ENCODE data around the gene ZNF771.

ZNF771 gene

DNA sequence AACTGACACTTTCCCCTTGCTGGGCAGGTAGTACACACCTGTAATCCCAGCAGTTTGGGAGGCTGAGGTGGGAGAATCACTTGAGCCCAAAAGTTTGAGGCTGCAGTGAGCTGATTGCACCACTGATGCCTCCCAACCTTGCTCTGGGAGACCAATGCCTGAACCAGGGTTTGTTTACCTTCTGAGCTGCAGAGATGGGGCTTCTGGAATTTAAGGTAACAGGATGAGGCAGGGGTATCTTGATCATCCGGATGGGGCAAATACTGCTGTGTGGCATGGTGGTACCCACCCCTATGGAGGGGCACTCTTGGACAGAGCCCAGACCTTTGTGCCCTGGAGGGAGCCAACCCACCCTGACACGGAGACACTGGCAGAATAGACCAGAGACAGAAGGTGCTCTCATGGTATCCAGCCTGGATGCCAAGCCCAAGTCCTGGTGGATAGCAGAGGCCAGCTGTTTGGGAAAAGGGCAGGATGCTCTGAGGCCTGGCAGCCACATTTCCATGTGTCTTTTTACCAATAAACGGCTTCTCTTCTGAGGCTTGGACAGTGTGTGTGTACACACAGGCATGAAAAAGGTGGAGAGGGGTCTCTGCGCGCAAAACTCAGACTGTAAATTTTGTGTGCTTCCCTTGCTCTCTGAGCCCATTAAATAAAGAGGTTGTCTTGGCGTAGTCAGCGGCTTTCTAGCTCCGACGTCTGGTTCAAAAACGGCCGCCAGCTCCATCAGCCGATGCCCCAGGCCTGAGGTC lies 7.8 kb upstream of the ZNF771 start:
- DNase-seq, result no peak

DNA sequence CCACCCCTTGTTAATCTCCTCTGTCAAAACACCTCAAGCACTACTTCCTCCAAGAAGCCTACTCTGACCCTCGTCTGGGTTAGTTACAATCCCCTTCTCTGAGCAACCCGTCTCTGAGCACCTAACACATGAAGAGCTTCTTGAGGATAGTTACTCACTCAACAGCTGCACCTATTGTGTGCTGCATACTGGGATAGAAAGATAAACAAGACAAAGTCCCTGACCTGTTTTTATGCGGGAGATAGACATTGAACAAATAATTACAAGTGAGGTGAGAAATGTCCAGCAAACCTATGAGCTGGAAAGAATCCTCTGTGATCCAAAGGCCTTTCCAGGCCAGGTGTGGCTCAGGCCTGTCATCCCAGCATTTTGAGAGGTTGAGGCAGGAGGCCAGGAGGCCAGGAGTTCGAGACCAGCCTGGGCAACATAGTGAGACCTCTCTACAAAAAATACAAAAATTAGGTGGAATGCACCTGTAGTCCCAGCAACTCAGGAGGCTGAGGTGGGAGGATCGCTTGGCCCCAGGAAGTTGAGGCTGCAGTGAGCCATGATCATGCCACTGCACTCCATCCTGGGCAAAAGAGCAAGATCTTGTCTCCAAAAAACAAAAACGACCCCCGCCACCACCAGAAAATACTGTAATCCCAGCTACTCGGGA lies 5.5 kb upstream of the ZNF771 start:
- no peak for DNase-seq

DNA sequence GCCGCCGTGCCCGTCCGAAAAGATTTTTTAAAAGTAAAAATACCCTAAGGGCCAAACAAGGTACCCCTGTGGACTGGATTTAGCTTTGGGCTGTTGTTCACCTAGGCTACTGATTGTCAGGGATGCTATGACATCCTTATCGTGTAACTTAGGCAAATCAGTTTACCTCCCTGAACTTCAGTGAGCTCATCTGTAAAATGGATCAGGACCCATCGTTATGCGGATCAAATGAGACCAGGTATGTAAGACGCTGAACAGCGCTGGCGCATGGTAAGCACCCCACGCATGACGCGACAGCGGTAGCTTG lies 658 bp upstream of the ZNF771 start:
- no peak for DNase-seq

GRCh38 chr16:30407804-30408534 lies 563 bp downstream of the ZNF771 start:
- DNase-seq, result no peak

DNA sequence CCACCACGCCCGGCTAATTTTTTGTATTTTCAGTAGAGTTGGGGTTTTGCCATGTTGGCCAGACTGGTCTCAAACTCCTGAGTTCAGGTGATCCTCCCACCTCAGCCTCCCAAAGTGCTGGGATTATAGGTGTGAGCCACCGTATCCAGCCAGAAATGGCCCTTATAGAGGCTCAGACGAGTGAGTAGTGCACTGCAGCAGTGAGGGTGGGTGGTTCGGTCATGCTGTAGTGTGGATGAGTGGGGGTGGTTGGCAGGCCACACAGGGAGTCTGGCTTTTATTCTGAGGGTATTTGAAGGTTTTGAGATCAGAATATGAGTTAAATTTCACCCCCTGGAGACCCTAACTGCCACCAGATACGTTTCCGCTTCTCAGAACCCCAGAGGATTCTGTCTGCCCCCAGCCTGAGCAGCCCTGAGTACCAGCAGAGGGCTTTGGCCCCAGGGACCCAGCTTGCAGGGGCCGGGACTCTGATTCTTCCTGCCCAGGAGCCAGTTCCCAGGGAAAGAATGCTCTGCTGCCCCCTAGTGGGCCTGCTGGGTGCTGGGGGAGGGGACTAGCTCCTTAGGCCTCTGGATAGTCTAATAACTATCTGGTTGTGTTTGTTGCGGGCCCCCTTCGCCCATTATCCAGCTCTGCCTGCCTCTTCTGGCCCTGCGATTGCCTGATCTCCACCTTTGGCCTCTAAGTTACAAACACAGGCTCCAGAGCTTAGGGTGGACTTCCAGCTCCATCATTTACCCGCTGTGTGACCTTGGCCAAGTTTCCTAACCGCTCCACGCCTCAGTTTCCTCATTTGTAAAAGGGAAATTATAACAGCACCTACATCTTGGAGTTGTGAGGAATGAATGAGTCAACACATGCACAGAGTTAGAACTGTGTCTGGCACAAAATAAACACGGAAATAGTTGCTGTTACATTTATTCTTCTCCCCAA lies 2.0 kb downstream of the ZNF771 start:
- peak; percentile 98 for DNase-seq

GRCh38 chr16:30413112-30413806 lies 5.9 kb downstream of the ZNF771 start:
- DNase-seq, result no peak

DNA sequence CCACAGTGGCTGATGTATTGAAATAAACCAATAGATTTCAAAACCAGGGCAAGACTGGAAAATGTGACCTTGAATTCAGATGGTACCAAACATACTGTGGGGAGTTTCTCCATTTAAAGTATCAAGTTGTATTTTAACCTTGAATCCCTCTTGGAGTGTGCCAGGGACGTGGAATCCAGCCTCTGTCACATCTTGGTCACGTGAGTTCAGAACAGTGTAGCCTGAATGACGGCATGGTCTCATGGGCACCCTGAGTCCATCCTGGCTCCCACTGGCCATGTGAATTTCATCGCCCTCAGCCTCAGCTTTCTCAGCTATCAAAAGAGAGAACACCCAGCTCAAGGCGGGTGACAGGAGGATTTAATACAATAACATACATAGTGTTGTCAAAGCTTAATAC lies 6.8 kb downstream of the ZNF771 start:
- DNase-seq, result no peak

GRCh38 chr16:30416047-30416603 lies 8.7 kb downstream of the ZNF771 start:
- no peak for DNase-seq

DNA sequence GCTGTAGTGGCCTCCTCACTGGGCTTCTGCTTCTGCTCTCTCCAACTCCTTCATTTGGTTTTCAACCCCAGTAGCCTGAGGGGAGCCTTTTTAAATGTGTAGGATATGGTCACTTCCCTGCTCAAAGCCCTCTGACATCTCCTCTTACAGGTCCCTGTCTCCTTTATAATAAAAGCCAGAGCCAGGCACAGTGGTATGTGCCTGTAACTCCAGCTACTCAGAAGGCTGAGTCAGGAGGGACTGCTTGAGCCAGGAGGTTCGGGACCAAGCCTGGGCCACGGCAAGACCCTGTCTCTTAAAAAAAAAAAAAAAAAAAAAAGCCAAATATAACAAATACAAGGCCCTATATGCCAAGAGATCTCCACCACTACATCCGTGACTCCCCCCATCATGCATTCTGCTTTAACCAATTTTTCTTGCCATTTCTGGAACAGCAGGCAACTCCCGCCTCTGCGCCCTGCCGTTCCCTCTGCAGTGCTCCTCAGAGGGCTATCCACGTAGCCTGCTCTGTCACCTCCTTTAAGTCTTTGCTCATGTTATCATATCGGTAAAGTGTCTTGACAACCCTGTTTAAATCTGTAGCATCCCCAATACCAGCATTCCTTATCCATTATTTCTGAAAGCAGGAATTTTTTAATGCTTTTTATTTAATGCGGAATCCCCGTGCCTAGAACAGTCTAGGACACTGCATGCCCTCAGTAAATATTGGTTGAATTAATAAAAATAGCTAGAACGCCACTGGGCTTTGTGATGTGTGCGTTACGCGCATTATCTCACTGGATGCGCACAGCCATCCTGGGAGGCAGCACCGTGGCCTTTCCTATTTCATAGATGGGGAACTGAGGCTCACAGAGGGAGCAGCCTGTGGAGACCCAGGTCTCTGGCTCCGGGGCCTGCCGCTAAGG lies 9.5 kb downstream of the ZNF771 start:
- no peak for DNase-seq

DNA sequence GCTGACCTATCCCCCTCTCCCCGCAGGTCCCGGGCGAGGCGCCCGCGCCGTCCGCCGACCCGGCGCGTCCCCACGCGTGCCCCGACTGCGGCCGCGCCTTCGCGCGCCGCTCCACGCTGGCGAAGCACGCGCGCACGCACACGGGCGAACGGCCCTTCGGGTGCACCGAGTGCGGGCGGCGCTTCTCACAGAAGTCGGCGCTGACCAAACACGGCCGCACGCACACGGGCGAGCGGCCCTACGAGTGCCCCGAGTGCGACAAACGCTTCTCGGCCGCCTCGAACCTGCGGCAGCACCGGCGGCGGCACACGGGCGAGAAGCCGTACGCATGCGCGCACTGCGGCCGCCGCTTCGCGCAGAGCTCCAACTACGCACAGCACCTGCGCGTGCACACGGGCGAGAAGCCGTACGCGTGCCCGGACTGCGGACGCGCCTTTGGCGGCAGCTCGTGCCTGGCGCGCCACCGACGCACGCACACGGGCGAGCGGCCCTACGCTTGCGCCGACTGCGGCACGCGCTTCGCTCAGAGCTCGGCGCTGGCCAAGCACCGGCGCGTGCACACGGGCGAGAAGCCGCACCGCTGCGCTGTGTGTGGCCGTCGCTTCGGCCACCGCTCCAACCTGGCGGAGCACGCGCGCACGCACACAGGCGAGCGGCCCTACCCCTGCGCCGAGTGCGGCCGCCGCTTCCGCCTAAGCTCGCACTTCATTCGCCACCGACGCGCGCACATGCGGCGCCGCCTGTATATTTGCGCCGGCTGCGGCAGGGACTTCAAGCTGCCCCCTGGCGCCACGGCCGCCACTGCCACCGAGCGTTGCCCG lies 10.3 kb downstream of the ZNF771 start:
- peak; percentile 76 for DNase-seq

- DNase-seq, result no peak
These were observed 11.2 kb downstream of the ZNF771 start for GRCh38 chr16:30418350-30419181.

DNA sequence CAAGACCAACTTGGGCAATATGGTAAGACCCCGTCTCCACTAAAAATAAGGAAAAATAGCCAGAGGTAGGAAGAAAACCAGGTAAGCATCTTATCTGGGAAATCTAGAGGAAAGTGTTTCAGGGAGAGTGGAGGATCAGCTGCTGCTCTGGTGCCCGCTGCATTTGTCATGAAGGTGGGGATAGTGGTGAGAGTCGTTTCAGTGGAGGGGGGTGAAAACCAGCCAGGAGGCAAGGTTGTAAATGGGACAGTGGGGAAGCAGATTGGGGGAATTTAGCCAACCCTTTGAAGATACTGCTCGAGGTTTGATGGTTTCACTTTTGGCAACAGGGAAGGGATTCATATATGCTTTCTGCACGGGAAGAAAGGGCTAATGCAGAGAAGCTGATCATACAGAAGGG lies 13.6 kb downstream of the ZNF771 start:
- no peak for DNase-seq

- no peak for DNase-seq
These were observed 20.6 kb downstream of the ZNF771 start for GRCh38 chr16:30428055-30428454.

DNA sequence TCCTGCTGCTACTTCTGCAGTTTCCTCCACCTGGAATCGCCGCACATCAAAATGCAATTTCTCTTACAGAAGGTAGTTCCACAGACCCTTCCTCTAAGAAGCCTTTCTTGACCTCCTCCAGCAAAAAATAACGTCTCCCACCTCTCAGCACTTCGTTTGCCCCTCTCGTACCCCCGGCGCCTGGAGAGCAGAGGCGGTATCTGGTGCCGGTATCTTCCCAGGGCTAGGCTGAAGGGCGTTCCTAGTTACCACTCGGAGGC lies 21.9 kb downstream of the ZNF771 start:
- DNase-seq, result no peak

DNA sequence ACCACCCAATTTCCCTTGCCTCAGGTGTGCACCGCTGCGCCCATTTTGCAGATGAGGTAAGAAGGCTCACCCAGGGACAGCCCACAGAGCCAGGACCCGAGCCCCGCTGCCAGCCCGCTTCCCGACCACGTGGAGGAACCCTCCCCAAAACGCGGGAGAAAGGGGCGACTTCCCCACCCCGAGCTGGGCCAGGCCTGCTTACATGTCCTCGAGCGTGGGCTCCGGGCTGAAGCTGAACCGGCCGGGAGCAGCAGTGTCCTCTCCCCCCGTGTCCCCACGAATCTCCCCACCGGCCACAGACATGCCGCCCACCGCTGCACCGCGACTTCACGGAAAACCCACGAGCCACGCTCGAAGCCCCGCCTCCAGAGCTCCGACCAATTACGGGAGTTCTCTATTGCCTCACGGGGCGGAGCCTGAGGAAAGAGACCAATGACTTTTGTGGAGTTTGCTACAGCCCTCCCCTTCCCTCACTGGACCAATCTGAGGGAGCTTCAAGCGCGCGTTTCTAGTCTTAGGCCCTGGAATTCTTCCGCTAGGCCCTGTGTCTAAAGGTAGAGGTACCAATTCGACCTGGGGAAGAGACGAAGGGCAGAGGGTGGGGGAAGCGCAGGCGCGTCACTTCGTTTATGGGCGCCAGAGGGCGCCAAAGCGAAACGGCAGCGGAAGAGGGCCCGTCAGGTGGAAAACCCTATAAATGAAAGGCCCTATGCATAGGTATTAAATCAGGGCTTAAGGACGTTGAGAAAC lies 22.4 kb downstream of the ZNF771 start, which contains the start of gene DCTPP1:
TSS of gene DCTPP1 (minus strand) at position 353 of the 750 bp plus-strand sequence. CDS start at position 303, 50 bp downstream.
- peak; percentile 90 for DNase-seq

GRCh38 chr16:30430428-30430970 lies 23.1 kb downstream of the ZNF771 start:
- no peak for DNase-seq

- DNase-seq, result no peak
These were observed 27.4 kb downstream of the ZNF771 start for GRCh38 chr16:30434852-30435251.

DNA sequence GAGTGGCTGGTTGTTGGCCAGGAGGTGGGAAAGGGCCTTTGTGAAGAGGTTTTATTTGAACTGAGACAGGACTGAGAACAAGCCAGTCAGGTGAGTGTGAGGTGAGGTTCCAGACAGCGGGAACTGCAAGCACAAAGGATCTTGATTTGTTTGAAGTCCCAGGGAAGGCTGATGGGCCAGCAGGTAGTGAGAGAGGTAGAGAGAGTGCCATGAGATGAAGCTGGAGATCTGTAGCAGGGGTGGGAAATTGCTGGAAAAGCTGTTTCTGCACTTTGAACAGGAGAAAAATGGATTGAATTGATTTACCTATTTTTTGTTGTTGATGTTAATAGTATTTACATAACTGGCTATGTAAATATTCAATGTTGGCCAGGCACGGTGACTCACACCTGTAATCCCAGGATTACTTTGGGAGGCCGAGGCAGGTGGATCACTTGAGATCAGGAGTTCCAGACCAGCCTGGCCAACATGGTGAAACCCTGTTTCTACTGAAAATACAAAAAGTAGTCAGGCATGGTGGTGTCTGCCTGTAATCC lies 30.2 kb downstream of the ZNF771 start:
- DNase-seq, result no peak

Measured in T-helper 9 cell (primary cell).